Erythroblast (primary cell): ENCODE measurements around the gene CHFR.

Experiments used
- DNase-seq, 2 experiments: peaks; one replicate each; lab custom pipeline; 2025; lab: John Stamatoyannopoulos, UW
- GATA1 ChIP-seq: IDR thresholded peaks from 2 replicates; pipeline ENCODE4 v1.6.1; 2011; ENCODE audit warnings: low read depth, mild to moderate bottlenecking, control low read depth, low read length, moderate library complexity
- POLR2A ChIP-seq: IDR thresholded peaks from 2 replicates; pipeline ENCODE4 v1.6.1; 2011; ENCODE audit warnings: mild to moderate bottlenecking, low read length

The CHFR gene

DNA sequence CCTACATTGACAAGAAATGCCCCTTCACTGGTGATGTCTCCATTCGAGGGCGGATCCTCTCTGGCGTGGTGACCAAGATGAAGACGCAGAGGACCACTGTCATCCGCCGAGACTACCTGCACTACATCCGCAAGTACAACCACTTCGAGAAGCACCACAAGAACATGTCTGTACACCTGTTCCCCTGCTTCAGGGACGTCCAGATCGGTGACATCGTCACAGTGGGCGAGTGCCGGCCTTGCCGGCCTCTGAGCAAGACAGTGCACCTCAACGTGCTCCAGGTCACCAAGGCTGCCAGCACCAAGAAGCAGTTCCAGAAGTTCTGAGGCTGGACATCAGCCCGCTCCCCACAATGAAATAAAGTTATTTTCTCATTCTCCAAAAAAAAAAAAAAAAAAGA, 61.5 kb downstream of the CHFR start:
- TF ChIP-seq GATA1 (no peak), POLR2A (no peak)
- DNase-seq = no peak

DNA sequence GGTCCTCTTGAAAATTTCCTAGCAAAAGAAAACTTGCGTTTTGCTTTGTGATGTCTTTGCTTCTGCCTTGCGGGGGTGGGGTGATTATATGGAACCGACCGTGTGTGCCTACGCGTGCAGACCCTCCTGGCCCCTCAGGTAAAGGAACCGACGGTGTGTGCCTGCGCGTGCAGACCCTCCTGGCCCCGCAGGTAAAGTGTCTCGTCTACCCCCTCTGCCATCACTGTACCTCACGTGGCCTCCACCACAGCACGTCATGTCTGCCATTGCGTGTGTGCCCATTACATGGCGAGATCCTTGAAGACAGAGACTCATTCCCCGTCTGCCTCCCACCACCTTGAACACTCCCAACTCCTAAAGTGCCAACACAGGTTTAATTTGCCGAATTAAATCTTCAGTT, 62.3 kb downstream of the CHFR start:
- no peak for TF ChIP-seq GATA1
- no peak for TF ChIP-seq POLR2A
- DNase-seq = no peak

- peak in 1 of 2 experiments; percentile 33 for DNase-seq
- TF ChIP-seq GATA1 (no peak), POLR2A (no peak)
Observed at GRCh38 chr12:132824053-132824452, 63.4 kb downstream of the CHFR start.

GRCh38 chr12:132818562-132818961, 68.8 kb downstream of the CHFR start:
- no peak for TF ChIP-seq POLR2A
- no peak for TF ChIP-seq GATA1
- DNase-seq = no peak

DNA sequence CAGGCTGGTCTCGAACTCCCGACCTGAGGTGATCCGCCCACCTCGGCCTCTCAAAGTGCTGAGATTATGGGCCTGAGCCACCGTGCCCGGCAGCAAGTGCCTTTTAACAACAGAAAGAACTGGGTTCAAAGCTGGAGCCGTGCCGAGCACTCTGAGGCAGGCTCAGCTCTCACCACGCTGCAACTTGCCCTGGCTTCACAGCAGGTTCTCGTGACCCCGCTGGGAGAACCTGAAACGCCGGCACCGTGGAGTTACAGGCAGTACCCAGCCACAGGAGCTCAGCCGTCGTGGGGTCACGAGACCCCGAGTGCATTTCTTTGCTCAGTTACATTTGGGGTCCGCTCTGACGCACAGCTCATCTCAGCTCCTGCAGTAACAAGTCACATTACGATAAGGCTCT, 73.2 kb downstream of the CHFR start:
- DNase-seq = no peak
- no peak for TF ChIP-seq POLR2A
- no peak for TF ChIP-seq GATA1

- no peak for DNase-seq
- TF ChIP-seq GATA1 (no peak), POLR2A (no peak)
Observed at GRCh38 chr12:132813443-132813842, 74.0 kb downstream of the CHFR start.

- TF ChIP-seq POLR2A (no peak), GATA1 (no peak)
- DNase-seq = peak; percentile 42 to 62
Observed at GRCh38 chr12:132812631-132813305, 74.6 kb downstream of the CHFR start.

DNA sequence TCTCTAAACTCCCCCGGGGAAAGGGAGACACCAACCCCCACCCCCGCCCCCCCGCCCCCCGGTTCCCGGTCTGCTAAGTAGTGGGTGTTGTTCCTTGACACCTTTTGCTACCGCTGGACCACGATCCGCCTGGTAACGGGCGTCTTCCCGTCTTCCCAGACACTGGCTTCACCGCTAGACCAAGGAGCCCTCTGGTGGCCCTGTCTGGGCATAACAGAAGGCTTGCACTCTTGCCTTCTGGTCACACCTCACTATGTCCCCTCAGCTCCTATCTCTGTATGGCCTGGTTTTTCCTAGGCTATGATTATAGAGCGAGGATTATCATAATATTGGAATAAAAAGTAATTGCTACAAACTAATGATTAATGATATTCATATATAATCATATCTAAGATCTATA, 78.0 kb downstream of the CHFR start:
- peak; percentile 36 to 54 for DNase-seq

DNA sequence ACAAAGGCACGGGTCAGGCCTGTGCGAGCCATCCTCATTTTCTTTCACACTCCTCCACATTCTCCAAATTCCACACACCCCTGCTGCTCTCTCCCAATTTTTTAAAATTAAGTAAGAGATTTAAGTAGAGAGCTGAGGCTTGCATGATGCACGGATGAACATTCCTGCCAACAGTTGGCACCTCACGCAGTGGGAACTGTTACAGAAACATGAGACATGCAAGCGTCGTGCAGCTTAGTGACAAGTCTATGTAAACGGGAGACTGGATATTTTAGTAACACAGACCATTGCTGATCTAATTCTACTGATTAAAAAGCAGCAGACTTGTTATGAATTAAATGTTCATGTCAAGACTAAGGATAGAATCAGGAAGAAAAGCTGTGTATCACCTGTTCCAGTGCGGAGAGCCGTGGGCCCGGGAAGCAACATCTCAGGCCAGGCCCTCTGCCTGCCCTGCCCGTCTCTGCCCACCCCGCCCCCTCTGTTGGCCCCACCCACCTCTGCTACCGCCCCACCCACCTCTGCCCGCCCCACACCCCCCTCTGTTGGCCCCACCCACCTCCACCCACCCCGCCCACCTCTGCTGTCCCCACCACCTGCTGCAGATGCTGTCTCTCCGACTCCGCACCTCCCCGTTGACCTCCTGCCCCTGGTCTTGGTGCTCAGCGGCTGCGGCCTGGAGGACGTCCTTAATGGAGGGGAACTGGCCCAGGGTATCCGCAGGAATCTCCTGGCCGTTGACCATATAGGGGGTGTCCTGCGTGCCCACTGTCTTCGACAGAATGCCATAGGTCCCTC, 79.9 kb downstream of the CHFR start:
- peak; percentile 23 to 47 for DNase-seq
- TF ChIP-seq POLR2A (no peak), GATA1 (no peak)

DNA sequence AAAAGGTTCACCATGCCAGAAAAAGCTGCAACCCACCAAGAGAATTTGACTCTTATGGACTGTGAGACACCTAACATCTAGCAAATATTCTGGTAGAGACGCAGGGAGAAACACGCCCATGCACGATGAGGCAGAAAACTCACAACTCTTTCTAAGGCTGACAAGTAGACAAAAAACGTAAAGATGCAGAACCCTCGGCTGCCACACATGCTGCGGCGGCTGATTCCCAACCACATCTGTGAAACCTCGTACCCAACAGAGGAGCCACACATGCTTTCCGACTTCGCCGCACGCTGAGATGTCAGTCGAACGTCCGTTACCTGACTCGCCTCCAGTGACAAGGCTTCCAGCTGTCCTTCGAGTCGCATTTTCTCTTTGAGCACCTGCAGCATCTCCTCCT, 80.5 kb downstream of the CHFR start:
- TF ChIP-seq POLR2A (no peak), GATA1 (no peak)
- DNase-seq = no peak

GRCh38 chr12:132804426-132804861, 83.0 kb downstream of the CHFR start:
- DNase-seq = no peak
- TF ChIP-seq POLR2A (no peak), GATA1 (no peak)

DNA sequence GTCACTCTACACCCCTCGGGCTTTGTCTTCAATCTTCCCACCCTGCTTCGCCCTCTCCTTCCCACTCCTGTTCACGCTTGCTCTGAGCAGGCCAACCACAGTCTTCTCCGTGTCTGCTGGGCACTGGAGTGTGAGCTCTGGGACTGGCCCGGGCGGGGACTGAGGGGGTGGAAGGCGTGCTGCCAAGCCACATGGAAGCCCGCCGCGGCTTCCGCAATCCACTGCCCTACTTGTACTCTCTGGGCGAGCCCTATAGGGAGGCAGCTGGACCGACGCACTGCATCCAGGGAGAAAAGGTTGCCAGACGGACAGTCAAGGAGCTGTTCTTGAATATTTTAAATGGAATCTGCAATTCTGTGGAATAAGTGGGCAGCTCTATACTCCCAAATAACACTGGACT, 83.5 kb downstream of the CHFR start:
- DNase-seq = no peak
- TF ChIP-seq POLR2A (no peak), GATA1 (no peak)

- TF ChIP-seq GATA1 (no peak), POLR2A (no peak)
- DNase-seq = no peak
Observed at GRCh38 chr12:132803125-132803524, 84.3 kb downstream of the CHFR start.

- DNase-seq = no peak
- TF ChIP-seq GATA1 (no peak), POLR2A (no peak)
Observed at GRCh38 chr12:132801741-132802140, 85.7 kb downstream of the CHFR start.
